IMR-90 (cell line): Measurements from ENCODE around the gene ZNF827. TPM values are rescaled to one million over a fixed set of nuclear protein-coding genes. Genes with fewer than 3 reads are reported as not detected.

ENCODE experiments used
- ATAC-seq: fragments of 200-7000 bp; cut with Tn5 transposase; 2 replicates; pipeline ENCODE4 v1.9.1; 2020; ENCODE audit warnings: low read depth, mild to moderate bottlenecking, moderate library complexity
- BruUV-seq: library from RNA; stranded (reverse); fragments of 400-500 nt; replicated peaks from 2 replicates; lab custom pipeline; 2021; lab: Mats Ljungman, UMichigan
- CTCF ChIA-PET: fragments of 300-600 bp; formaldehyde crosslinking; extraction: SDS; loops from one replicate; lab custom pipeline; 2021; ENCODE audit warnings: antibody characterized with exemption; lab: Yijun Ruan, JAX
- POLR2A ChIA-PET: fragments of 300-600 bp; sonication (Branson Sonifier 250); formaldehyde crosslinking; loops from one replicate; lab custom pipeline; 2022; ENCODE audit warnings: antibody characterized with exemption; ENCODE audit not compliant: unreplicated experiment; lab: Charles Lee
- DNase-seq: peaks from one replicate; pipeline ENCODE4 v3.0.0; 2013
- H2AFZ ChIP-seq: replicated peaks from 2 replicates; pipeline ENCODE3; 2013; ENCODE audit warnings: low read length, mild to moderate bottlenecking; ENCODE audit not compliant: poor library complexity
- H2AK5ac ChIP-seq: 2 replicates; pipeline ENCODE4 v1.6.1; 2013; ENCODE audit warnings: low read depth, low read length, inconsistent platforms
- H2AK9ac ChIP-seq: replicated peaks from 2 replicates; pipeline ENCODE3; 2013; ENCODE audit warnings: mild to moderate bottlenecking, low read depth, low read length, moderate library complexity; ENCODE audit not compliant: poor library complexity
- H2BK120ac ChIP-seq: 2 replicates; pipeline ENCODE4 v1.6.1; 2013; ENCODE audit warnings: low read depth, low read length, inconsistent platforms
- H2BK15ac ChIP-seq: 3 replicates; pipeline ENCODE4 v1.6.1; 2013; ENCODE audit warnings: low read depth, low read length, inconsistent platforms
- H2BK20ac ChIP-seq: 2 replicates; pipeline ENCODE4 v1.6.1; 2013; ENCODE audit warnings: low read depth, mild to moderate bottlenecking, inconsistent platforms, low read length, moderate library complexity
- H2BK5ac ChIP-seq: 2 replicates; pipeline ENCODE4 v1.6.1; 2013; ENCODE audit warnings: mild to moderate bottlenecking, low read depth, low read length, inconsistent platforms; ENCODE audit not compliant: poor library complexity, severe bottlenecking
- H3K14ac ChIP-seq: replicated peaks from 2 replicates; pipeline ENCODE4 v1.6.1; 2013; ENCODE audit warnings: low read depth, low read length, inconsistent platforms
- H3K18ac ChIP-seq: 2 replicates; pipeline ENCODE4 v1.6.1; 2013; ENCODE audit warnings: low read depth, low read length, control low read depth
- H3K23ac ChIP-seq: 2 replicates; pipeline ENCODE4 v1.6.1; 2013; ENCODE audit warnings: low read depth, low read length, inconsistent platforms
- H3K27ac ChIP-seq: 2 replicates; pipeline ENCODE4 v1.5.1; 2013; ENCODE audit warnings: mild to moderate bottlenecking, control low read depth, low read length; ENCODE audit not compliant: insufficient read depth
- H3K27me3 ChIP-seq: 2 replicates; pipeline ENCODE4 v1.6.1; 2013; ENCODE audit warnings: low read length; ENCODE audit not compliant: control insufficient read depth, insufficient read depth
- H3K36me3 ChIP-seq: 2 replicates; pipeline ENCODE4 v1.6.1; 2013; ENCODE audit warnings: low read length, mixed read lengths; ENCODE audit not compliant: control insufficient read depth, insufficient read depth
- H3K4ac ChIP-seq: 2 replicates; pipeline ENCODE4 v1.6.1; 2013; ENCODE audit warnings: low read depth, low read length, inconsistent platforms
- H3K4me1 ChIP-seq: 2 replicates; pipeline ENCODE4 v1.6.1; 2013; ENCODE audit warnings: low read length, mixed read lengths; ENCODE audit not compliant: control insufficient read depth, insufficient read depth
- H3K4me2 ChIP-seq: 2 replicates; pipeline ENCODE4 v1.6.1; 2013; ENCODE audit warnings: low read depth, mild to moderate bottlenecking, control low read depth, low read length, moderate library complexity
- H3K4me3 ChIP-seq: 2 replicates; pipeline ENCODE4 v1.5.1; 2013; ENCODE audit warnings: low read depth, mild to moderate bottlenecking, control low read depth, low read length, moderate library complexity; ENCODE audit not compliant: insufficient read depth
- H3K56ac ChIP-seq: 2 replicates; pipeline ENCODE4 v1.6.1; 2013; ENCODE audit warnings: low read length, inconsistent platforms; ENCODE audit not compliant: insufficient read depth; ENCODE audit errors: extremely low read depth
- H3K79me1 ChIP-seq, 2 experiments: 2 replicates each; pipeline ENCODE4 v1.6.1; 2013; ENCODE audit warnings: low read length in 2 of 2, inconsistent platforms in 1 of 2, low read depth in 1 of 2
- H3K9ac ChIP-seq: 2 replicates; pipeline ENCODE4 v1.6.1; 2013; ENCODE audit warnings: low read depth, low read length, control low read depth
- H3K9me1 ChIP-seq: 2 replicates; pipeline ENCODE4 v1.6.1; 2013; ENCODE audit warnings: low read length, inconsistent platforms; ENCODE audit not compliant: insufficient read depth
- H3K9me3 ChIP-seq: 2 replicates; pipeline ENCODE4 v1.6.1; 2013; ENCODE audit warnings: low read length; ENCODE audit not compliant: control insufficient read depth, insufficient read depth
- H4K20me1 ChIP-seq: 2 replicates; pipeline ENCODE4 v1.6.1; 2013; ENCODE audit warnings: low read length, inconsistent platforms; ENCODE audit not compliant: insufficient read depth
- H4K5ac ChIP-seq: 2 replicates; pipeline ENCODE4 v1.6.1; 2013; ENCODE audit warnings: mild to moderate bottlenecking, low read depth, low read length, control low read depth
- H4K8ac ChIP-seq, 2 experiments: 2 replicates each; pipeline ENCODE4 v1.6.1; 2013; ENCODE audit warnings: low read depth in 2 of 2, low read length in 2 of 2, control low read depth in 1 of 2, inconsistent platforms in 1 of 2
- H4K91ac ChIP-seq: 2 replicates; pipeline ENCODE4 v1.6.1; 2013; ENCODE audit warnings: low read depth, low read length, inconsistent platforms; ENCODE audit not compliant: insufficient read depth
- BHLHE40 ChIP-seq: fragments of 150-350 bp; IDR thresholded peaks from 2 replicates; pipeline ENCODE4 v1.6.1; 2016; ENCODE audit warnings: mild to moderate bottlenecking, low read depth, low read length
- CEBPB ChIP-seq: IDR thresholded peaks from 2 replicates; pipeline ENCODE4 v1.6.1; 2012; ENCODE audit warnings: low read depth, low read length, improper control_type of control experiment
- CHD1 ChIP-seq: IDR thresholded peaks from 2 replicates; pipeline ENCODE4 v1.6.1; 2012; ENCODE audit warnings: low read depth, low read length, improper control_type of control experiment
- CTCF ChIP-seq: conservative IDR thresholded peaks from 2 replicates; pipeline ENCODE4 v1.5.1; 2012; ENCODE audit warnings: mild to moderate bottlenecking, low read depth, low read length, improper control_type of control experiment
- MAFK ChIP-seq: IDR thresholded peaks from 2 replicates; pipeline ENCODE4 v1.6.1; 2012; ENCODE audit warnings: low read depth, low read length, improper control_type of control experiment
- MAZ ChIP-seq: IDR thresholded peaks from 2 replicates; pipeline ENCODE4 v1.6.1; 2012; ENCODE audit warnings: low read depth, mild to moderate bottlenecking, low read length, improper control_type of control experiment, moderate library complexity, borderline replicate concordance
- MXI1 ChIP-seq: IDR thresholded peaks from 2 replicates; pipeline ENCODE4 v1.6.1; 2012; ENCODE audit warnings: low read depth, mild to moderate bottlenecking, low read length, moderate library complexity, borderline replicate concordance
- NFE2L2 ChIP-seq: fragments of 150-350 bp; IDR thresholded peaks from 2 replicates; pipeline ENCODE4 v1.6.1; 2016; ENCODE audit warnings: low read depth, mild to moderate bottlenecking, low read length
- POLR2A ChIP-seq: IDR thresholded peaks from 2 replicates; pipeline ENCODE4 v1.6.1; 2012; ENCODE audit warnings: mild to moderate bottlenecking, low read depth, low read length
- SMC3 ChIP-seq: fragments of 150-350 bp; IDR thresholded peaks from 2 replicates; pipeline ENCODE4 v1.6.1; 2016; ENCODE audit warnings: low read depth, mild to moderate bottlenecking, antibody characterized with exemption, low read length, moderate library complexity
- USF2 ChIP-seq: fragments of 150-350 bp; IDR thresholded peaks from 2 replicates; pipeline ENCODE4 v1.6.1; 2017; ENCODE audit warnings: mild to moderate bottlenecking, antibody characterized with exemption, low read length, low read depth
- WGBS, 2 experiments: methylation state at CpG; one replicate each; pipeline versions ENCODE4 v1.1.5 to v1.1.7; 2013; ENCODE audit warnings: missing lambda C conversion rate in 2 of 2; ENCODE audit not compliant: insufficient read length in 1 of 2; ENCODE audit errors: extremely low coverage in 2 of 2; 5-methylcytosine and 5-hydroxymethylcytosine counted together
- dilution Hi-C: fragments of 300-500 bp; cut with HindIII; formaldehyde crosslinking; loops from one replicate; pipeline ENCODE4 v1.14.3; 2018; ENCODE audit warnings: low sequenced_read_pairs; ENCODE audit not compliant: unreplicated experiment
- in situ Hi-C: fragments of 300-500 bp; cut with MboI; formaldehyde crosslinking; loops from 3 replicates; pipeline ENCODE4 v1.14.3; 2019; ENCODE audit warnings: low sequenced_read_pairs, inconsistent platforms, mixed read lengths
- intact Hi-C: fragments of 100-400 bp; cut with micrococcal nuclease; formaldehyde crosslinking; loops from 2 replicates; pipeline ENCODE4 v1.10.0; 2022
- polyA plus RNA-seq, 3 experiments: library from polyadenylated mRNA; depleted of rRNA; stranded (reverse); fragments of >200 nt; gene quantifications; 2 replicates each; pipeline ENCODE4 v1.2.3, GENCODE V29; 2012; ENCODE audit warnings: low replicate concordance in 1 of 3
- total RNA-seq: library from RNA; depleted of rRNA; stranded (reverse); fragments of >200 nt; gene quantifications from 2 replicates; pipeline ENCODE4 v1.2.3, GENCODE V29; 2012

Gene ZNF827
- total and polyA plus RNA-seq, 2 of the 4 experiments (the other 2 are of a cell fraction), result 6.6 to 31.7 TPM

GRCh38 chr4:145820407-145820806 lies 118.2 kb downstream of the ZNF827 start:
- Histone ChIP-seq H3K79me1 (peaks cover 7 to 14% of the 10 kb centered on the region in 2 experiments; a peak in 3 of 4 replicates), H3K4me3 (no peak overlapping the region), H3K4ac (peak overlapping the region; percentile 19; the same call in 1 of the 2 replicates), H3K9ac (no peak overlapping the region), H2BK5ac (peak overlapping the region; percentile 43), H3K14ac (0 out of 2 replicates have a peak overlapping the region, but pooled peaks have one; percentile 1), H3K27me3 (no peaks in the 10 kb centered on the region), H3K23ac (0 out of 2 replicates have a peak overlapping the region, but pooled peaks have one; percentile 11), H2AK9ac (no peak overlapping the region), H2AFZ (no peak overlapping the region), H4K8ac (no peak overlapping the region), H3K4me1 (peaks cover 18% of the 10 kb centered on the region), H3K36me3 (peaks cover 6% of the 10 kb centered on the region), H3K9me3 (no peaks in the 10 kb centered on the region), H4K5ac (no peak overlapping the region), H4K91ac (no peak overlapping the region), H2BK15ac (no peak overlapping the region), H4K20me1 (no peaks in the 10 kb centered on the region), H3K18ac (peak overlapping the region; percentile 74; the same call in 1 of the 2 replicates), H3K9me1 (peaks cover 9% of the 10 kb centered on the region; the same call in 1 of the 2 replicates), H2BK20ac (peak overlapping the region; percentile 11; the same call in 1 of the 2 replicates), H2BK120ac (peak overlapping the region; percentile 30; the same call in 1 of the 2 replicates), H3K27ac (no peak overlapping the region), H3K56ac (no peak overlapping the region), H2AK5ac (no peak overlapping the region), H3K4me2 (peak overlapping the region; percentile 28; the same call in 1 of the 2 replicates)
- dilution Hi-C loops, result no loop called here
- BruUV-seq, result no TSS peak
- ATAC-seq (no peak), DNase-seq (peak; percentile 40)
- intact Hi-C loops, result no loop called here
- TF ChIP-seq NFE2L2, result peak; percentile 14; the same call in 1 of the 2 replicates
- TF ChIP-seq SMC3, result no peak
- TF ChIP-seq CHD1, result no peak
- TF ChIP-seq CEBPB, result peak; percentile 20; the same call in 1 of the 2 replicates
- no peak for TF ChIP-seq CTCF
- TF ChIP-seq USF2, result no peak
- no peak for TF ChIP-seq POLR2A
- no peak for TF ChIP-seq BHLHE40
- no peak for TF ChIP-seq MAFK
- TF ChIP-seq MXI1, result no peak
- no peak for TF ChIP-seq MAZ
- POLR2A ChIA-PET, result interaction anchor here (0.6 to 0.7 kb wide), 2 partner anchors 23 to 202 kb away, joined by 3 to 4 read pairs; no protein-coding TSS in a partner anchor
- WGBS, 2 experiments, result 25% methylated on average over 1 of the region's 3 CpGs; no CpG with 5 or more reads in 1 of the 2 experiments
- in situ Hi-C loops, result no loop called here
- CTCF ChIA-PET, result interaction anchor here (0.7 kb wide), 1 partner anchor 775 kb away, joined by 3 read pairs; no protein-coding TSS in a partner anchor
